Measurements from ENCODE around the gene HOXB3.

HOXB3 gene

DNA sequence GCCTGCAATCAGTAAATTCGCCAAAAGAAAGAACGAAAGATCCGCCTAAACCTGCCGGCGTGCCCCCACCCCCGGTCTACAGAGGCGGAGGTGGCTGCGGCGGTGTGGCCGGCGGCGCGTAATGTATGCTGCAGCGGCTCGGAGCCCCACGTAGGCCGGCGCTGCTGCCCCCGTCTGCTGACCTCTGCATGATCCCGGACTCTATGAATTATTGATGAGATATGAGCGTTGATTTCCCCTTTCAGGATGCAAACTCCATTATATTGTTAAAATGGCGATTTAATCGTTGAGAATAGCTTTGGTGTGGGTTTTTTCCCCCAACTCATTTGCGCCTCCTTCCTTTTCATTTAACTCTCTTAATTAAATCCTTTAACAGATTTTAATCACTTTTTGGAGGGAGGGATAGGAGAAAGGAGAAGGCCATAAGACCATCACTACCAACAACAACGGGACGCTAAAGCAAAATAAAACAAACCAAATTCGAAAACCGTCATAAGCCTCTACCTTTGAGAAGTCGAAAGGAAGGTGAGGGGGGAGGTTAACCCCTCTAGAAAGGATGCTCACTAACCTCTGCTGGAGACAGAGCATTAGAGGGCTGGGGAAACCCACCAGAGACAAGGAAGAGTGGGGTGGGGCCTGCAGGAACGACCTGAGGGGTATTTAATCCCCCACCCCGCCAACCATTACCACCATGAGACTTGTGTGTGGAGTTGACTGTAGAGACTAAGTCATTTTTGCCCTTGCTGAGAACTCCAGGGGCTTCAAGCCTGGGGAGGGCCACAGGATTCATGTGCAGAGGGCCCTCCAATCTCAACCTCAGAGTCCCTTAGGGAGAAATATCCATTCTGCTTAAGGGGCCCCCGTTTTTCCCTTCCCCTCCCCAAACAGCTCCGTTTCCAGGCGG, 3.4 kb downstream of the HOXB3 start:
- DNase-seq (ENCODE audit: low read depth): no peak

DNA sequence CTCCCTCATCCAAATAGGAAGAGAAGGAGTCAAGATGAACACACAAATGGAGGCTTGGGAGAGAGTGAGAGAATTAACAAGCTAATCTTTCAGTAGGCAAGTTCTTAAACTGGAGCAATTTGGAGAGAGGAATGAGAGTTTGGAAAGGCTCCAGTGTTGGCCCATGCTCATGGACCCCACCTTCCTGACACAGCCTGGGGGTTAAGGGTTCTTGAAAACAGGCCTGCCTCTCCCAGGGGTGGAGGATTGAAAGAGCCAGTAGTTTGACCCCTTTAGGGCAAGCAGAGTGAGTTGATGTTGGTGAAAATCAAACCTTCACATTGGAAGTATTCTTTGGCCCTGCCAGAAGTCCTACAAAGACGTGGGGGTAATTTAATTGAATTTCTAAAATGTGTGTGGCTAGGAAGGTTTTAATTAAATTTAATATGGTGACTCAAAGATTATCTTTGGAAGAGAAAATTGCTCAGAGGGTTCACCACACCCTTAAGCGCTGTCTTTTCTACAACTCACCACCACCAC, 5.8 kb downstream of the HOXB3 start:
- DNase-seq (ENCODE audit: low read depth): no peak

DNA sequence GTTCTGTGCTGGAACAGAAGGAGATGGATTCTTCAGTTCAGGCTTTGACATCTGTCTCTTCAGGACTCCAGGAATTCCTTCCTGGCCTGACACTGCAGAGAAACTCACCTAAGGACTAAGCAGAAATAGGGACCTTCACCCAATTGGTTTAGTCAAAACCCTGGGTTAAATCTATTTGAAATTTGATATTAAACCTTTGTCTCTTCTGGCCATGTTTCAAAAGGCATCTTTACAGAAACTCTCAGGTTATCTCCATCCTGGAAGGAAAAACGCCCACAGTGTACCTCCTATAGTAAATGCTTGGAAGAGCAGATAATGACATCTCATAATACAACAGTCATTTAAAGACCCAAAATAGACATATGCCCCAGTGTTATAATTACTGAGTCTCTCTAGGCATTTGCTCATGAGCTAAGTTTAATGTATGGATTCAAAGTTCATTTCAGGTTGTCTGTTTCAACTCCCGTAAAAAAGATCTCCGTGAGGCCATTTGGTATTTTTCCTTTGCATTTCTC, 6.3 kb downstream of the HOXB3 start:
- no peak for DNase-seq (ENCODE audit: low read depth)

DNA sequence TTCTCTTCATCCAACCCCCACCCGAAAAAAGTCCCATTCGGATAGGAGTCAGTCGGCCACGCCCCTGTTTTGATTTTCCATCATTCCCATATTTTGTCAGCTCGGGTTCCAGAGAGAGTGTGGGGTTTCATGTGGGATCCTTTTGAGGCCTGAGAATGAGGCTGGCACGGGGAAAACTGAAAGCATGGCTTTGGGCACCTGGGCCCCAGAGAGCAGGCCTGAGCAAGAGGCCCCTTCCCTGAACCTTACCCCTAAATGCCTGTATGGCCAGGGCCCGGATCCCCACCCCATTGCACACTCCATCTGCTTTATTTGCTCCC, 7.3 kb downstream of the HOXB3 start:
- no peak for DNase-seq (ENCODE audit: low read depth)

DNA sequence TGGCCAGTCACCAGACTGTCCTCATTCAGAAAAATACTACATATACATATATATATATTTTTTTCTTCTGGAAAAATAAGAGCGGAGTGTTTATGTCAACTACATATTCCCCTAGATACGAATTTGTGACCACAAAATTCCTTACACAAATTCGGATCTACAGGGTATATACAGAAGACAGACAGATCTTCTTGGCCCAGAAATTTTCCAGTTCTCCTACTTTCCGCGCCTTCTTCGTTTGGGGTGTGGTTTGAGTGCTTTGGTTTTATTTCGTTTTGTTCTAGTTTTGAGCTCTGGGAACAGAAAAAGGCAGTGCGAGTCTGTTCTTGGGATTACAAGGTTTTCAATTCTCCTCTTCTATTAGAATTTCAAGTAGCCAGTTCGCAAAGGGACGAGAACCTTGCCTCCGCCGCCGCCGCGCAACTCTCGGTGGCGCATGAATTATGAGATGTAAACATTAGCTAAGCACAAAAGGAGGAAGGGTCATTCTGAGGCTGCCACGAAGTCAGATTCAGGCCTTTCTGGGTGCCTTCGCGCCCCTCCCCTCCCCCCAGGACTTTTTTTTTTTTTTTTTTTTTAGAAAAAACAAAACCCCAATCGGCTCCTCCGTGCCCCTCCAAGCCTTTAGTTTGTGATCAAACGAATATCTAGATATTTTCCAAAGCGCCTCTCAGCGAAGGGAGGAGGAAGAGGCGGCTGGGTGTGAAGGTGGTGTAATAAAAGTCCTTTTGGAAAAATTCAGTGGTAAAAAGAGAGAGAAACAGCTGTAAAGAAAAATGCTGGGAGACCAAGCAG, 10.1 kb downstream of the HOXB3 start:
- no peak for DNase-seq (ENCODE audit: low read depth)

DNA sequence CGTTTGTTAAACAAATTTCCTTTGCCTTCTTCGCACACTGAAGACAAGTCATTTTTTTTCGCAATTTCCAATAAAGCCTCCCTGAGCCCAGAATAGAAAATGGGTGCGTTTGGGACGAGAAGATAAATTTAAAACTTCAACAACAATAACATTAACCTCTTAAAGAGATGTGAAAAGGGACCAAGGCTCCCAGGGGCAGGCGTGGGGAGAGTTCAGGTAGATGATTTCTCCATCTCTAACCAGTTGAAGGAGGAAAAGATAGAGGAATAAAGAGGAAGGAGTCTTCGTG, 10.6 kb downstream of the HOXB3 start:
- no peak for DNase-seq (ENCODE audit: low read depth)

DNA sequence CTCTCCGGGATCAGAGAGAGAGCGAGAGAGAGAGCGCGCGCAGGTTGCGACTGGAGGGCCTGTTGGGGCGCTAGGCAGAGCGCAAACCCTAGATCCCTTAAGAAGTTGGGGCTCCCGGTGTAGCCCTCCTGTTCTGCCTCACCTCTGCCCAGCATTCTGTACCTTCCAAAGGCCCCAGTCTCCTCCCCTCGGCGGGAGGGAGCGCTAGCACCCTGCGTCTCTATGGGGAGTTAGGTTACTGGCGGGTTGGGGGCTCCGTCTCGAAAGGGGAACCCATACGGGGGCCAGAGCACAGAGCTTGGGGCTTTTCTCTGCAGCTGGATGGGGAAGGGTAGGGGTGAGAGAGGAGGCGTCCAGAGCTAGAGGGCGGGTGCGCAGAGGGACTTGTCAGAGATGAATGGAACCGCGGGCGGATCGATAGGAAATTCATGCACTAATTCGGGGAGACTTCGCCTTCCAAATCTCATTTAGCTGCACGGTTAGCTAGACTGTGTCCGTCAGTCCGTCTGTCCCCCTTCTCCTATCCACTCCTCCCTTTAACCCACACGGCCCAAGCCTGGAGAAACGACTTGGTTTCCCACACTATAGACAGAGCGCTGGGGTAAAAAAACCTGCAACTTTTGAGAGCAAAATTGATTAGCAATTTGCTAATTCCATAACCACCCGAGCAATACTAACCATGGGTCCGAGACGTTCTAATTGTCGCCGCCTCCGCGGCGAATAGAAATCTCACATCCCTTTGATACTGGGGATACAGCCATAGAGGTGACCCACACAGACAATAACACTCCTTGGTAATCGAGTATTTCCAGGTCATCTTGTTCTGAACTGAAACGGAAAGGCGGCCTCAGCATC, 11.2 kb downstream of the HOXB3 start:
- DNase-seq (ENCODE audit: low read depth): no peak

DNA sequence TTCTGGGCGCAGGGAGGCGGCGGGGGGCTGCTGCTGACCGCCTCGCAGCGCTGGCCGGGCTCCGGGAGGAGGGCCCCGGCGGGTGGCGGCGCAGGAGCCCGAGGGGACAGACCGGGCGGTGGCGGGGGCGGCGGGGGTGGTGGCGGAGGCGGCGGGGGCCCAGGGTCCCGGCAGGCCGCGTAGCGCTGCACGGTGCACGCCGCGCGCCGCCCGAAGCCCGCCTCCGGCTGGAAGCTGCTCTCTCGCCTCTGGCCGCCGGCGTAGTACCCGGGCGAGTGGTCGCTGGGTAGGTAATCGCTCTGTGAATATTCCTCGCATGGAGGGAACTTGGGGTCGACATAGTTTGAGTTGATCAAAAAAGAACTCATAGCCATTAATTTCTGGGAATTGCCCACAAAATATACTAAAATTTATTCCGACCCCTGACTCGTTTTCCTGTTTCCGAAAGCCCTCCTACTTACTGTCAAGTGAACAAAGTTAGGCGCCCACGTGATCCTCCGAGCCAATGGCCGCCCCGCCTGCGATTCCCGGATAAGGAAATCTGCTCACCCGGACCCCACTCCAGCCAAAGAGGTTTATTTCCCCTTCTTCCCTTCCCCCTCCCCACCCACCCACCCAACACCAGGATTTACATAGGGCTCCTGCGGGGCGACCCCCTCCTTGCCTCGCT, 12.0 kb downstream of the HOXB3 start, which contains the start of gene HOXB4:
Gene HOXB4, minus strand, starts transcription at position 405 of the 670 bp plus-strand sequence. Its CDS starts 31 bp downstream, at position 374.
- DNase-seq (ENCODE audit: low read depth): no peak

DNA sequence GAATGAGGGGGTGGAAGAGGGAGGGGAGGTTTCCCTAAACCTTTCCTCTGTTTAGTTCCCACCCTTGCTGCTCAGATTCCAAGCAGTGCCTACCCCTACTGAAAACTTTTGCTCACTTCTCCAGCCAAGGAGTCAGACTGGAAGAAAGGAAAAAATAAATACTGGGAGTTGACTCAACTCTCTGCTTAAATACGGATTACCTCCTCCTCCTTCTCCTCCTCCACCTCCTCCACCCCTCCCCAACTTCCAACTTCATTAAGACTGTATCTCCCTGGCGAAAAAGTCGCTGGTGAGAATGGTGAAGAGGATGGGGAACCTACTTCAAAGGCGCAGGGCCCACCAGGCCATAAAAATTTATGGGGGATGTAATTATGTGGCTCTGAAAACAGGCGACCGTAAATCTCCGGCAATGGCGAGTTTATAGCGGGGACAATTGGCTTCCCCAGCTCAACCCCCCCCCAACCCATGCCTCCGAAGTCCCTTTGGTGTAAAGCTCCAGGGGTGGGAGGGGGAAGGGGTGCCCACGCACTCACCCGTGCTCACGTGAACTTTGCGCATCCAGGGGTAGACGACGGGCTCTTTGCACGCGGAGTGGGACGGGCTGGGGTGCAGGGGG, 12.6 kb downstream of the HOXB3 start:
- no peak for DNase-seq (ENCODE audit: low read depth)

DNA sequence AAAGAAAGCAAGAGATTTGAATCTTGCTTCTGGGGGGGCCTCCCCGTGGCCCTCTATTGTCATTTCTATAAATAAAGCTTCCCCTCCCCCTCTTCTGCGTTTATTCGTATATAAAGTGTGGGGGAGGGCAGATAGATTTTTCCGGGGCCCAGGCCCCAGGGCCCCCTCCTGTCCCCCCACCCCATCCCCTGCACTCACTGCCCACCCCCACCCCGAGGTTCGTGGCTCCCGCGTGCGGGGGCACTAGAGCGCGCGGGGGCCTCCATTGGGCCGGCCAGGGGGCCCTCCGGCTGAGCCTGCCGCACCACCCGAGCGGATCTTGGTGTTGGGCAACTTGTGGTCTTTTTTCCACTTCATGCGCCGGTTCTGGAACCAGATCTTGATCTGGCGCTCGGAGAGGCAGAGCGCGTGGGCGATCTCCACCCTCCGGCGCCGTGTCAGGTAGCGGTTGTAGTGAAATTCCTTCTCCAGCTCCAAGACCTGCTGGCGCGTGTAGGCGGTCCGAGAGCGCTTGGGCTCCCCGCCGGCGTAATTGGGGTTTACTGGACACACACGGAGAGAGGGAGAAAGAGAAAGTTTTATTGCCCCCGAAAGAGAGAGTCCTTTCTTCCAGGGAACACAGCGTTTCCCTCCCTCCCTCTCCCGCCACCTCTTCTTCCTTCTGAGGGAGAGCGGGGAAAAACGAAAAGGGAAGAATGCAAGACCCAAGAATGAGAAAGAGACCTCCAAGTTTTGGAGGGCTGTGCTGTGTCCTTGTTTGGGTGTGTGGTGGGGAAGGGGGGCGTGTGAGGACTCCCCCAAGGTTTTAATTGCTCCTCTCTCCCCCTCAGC, 13.3 kb downstream of the HOXB3 start:
- DNase-seq (ENCODE audit: low read depth): peak; percentile 27

DNA sequence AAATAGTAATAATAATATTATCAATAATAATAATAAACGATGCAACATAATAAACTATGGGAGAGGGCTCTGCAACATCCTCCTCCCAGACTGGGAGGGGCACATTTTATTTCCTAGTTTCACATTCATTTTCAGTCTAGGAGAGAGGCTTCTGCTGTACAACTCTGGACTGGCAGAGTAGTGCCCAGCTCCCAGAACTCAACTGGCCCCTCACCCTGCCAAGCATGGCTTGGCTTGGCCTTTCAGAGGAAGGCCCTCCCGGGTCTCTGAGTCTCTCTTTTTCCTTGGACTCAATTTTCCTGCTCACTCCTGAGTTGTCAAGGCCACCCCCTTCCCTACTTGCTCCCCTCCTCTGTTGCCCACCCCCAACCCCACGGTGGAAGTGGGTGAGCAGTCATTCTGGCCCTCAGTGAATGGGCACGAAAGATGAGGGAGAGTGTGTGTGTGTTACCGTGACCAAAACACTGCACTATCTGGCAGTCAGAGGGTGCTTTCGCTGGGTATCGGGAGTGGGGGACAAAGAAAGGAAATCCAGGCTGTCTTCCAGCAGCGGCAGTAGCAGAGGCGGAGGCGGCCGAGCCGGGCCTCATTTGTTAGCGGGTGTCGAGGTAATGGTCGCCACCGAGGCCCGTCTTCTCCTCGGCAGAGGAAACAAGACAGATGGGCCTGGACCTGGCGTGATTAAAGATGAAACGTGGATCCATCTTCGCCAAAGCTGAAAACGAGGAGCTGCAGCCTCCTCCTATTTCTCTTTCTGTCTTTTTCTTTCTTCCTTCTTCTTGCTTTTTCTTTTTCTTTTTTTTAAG, 14.2 kb downstream of the HOXB3 start:
- no peak for DNase-seq (ENCODE audit: low read depth)

DNA sequence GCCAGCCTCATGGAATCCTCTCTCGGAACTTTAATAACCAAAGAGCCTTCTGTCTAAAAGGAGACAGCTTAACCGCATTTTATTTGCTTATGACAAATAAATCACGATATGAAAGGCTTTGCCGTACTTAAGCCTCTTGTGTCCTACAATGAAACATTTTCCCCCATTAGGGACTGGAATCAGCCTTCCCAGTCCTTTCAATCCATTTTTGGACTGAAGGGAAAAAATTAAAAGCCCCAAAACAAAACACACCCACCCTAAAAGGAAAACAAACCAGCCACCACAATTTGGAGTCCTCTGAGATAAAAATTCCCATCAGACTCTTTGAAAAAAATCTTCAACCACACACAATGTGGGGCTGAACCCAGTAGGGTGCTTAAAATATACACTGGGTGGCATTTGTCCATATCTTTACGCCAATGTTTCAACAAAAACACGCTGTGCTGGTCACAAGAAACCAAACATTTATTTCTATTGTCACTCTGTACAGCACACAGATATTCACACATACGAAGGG, 14.9 kb downstream of the HOXB3 start:
- DNase-seq (ENCODE audit: low read depth): no peak

DNA sequence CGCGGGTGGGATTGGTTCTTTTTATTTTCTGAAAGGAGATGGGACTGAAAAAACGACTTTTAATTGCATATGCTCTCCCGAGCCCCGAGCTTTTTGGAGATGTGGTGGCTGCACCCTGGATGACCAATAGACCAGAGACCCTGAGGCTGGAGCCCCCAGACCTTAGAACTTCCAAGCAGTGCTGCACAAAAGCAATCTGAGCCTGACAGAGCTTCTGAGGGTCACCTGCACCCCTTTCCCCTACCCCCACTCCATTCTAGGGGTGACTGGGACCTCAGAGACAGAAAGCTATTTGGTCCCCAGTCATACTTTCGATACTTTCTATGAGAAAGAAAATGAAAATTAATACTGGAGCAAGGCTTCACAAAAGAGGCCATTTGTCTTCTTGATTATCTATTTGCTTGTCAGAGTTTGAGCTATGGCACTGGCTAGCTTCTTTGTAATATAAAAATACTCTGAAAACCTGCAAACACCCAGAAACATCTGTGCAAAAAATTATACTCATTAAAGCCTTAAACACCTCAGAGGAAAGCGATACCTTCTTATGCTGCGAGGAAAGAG, 15.5 kb downstream of the HOXB3 start:
- DNase-seq (ENCODE audit: low read depth): no peak

DNA sequence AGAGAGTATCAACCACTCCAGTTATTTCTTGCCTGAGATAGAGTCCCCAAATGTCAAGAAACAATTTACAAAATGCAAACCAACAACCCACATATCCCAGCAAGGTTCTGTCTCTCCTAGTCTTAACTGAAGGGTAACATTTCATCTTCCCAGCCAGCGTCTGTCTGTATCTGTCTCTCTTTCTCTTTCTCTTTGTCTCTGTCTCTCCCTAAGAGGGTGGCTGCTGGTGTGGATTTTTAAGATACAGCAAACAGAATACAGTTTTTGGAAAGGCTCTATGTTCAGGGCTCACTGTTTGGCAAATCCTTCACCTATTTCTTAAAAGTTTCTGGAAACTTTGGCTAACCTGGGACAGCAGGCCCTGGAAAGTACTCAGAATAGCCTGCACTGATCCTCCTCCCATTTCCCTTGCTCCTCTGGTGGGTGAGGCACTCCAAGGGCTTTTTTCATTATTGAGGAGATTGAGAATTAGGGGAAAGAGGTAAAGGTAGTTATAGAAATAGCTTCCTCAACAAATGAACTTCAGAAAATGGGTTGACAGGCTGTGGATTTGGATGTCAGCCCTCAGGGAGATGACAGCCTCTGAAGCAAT, 18.1 kb downstream of the HOXB3 start:
- DNase-seq (ENCODE audit: low read depth): no peak

DNA sequence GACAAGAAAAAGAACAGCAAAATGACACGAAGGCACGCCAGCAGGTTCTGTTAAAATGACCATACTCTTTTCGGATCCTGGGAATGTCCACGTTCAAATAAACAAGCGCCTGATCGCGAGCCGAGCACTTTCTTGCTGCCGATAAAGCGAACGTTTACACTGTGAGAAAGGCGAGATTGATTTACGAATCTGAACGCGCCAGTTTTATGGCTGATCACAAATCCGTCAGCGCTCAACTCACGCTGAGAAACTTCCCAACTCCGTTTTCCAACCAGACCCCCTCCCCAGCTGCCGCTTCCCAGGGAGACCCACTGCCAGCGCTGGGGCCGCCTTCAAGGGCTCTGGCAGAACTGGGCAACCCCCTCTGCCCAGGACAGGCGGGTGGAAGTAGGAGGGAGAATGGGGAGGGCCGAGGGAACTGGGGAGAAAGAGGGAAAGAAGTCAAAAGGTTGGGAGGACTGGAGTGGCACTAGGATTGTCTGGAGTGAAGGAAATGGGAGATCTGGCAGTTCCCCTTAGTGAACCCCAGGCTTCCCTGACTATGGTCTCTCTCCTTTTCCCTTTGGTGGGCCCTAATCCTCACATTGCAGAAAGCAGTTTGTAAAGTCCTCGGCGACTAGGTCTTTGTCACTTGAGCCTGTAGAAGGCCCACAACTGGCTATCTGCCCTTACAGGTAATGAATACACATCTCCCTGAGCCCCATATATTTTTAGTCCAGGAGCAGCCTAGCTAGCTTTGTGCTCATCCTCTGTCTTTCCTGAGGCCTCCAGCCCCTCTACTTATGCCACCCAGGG, 18.8 kb downstream of the HOXB3 start:
- no peak for DNase-seq (ENCODE audit: low read depth)

DNA sequence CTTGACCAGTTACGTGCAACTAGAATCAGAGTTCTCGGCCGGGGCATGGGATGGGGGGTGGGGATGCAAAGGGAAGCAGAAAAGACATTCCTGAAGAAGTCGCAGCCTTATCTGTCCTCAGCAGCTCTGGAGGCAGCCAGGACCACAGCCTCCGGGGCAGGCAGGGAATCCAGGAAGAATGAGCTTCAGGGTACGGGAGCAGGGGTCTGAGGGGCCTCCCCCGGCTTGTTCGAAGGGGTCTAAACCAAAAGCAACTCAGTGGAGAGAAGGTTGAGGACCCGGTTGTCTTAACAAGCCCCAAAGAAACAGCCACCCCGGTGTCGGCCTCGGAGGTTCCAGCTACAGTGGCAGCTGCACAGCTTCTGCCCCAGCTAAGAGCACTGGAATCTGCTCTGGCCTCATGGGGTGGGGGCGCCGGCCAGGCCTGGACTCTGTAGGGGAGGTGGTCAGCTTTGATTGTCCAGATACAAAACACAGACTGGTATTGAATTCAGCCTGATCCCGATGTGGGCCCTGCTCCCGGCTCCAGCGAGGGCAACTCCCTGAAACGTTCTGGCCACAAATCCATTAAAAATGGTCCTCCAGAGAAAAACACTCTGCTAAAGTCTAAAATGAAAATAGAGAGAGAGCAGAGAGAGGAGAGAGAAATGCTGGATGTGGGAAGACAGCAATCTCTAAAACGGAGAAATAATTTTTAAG, 19.6 kb downstream of the HOXB3 start:
- no peak for DNase-seq (ENCODE audit: low read depth)
